Measurements from ENCODE around the gene DCXR. TPM values are rescaled to one million over a fixed set of nuclear protein-coding genes. Genes with fewer than 3 reads are reported as not detected.

The DCXR gene
- total and polyA plus RNA-seq, 2 donors (not counting 1 experiment from before 2014, with no cell fraction given), result 63.9 to 143 TPM

GRCh38 chr17:82050152-82050760 lies 12.8 kb upstream of the DCXR start:
- no peaks in the 10 kb centered on the region for H3K27me3 Mint-ChIP-seq
- POLR2A ChIA-PET, result interaction anchor here (0.8 kb wide), 1 partner anchor 16 kb away, joined by 3 read pairs; the partner anchor contains the start of gene DUS1L

DNA sequence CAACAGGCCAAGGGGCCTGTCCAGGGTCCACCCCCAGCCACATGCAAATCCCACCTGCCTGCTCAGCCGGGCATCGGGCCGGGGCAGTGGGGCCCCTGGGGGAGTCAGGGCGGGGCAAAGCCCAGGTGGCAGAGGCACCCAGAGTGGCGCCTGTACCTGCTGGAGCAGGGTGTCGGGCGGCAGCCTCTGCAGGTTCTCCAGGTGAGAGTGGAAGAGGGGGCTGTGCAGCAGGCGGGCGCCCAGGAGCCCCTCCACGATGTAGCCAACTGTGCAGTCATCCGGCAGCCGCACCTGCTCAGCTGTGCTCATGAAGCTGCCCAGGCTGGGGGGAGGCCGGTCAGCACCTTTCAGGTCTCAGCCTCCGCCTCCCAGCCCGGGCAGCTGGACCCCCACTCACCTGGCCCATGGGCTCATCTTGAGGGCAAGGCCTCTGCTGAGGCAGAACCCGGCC lies 12.0 kb upstream of the DCXR start:
- intact Hi-C loops (cut with micrococcal nuclease), result no loop called here
- H2AFZ ChIP-seq (ENCODE audit: insufficient read depth, low read depth, low read length, poor library complexity, severe bottlenecking), result no peak overlapping the region
- TF ChIP-seq, protein P1, sequence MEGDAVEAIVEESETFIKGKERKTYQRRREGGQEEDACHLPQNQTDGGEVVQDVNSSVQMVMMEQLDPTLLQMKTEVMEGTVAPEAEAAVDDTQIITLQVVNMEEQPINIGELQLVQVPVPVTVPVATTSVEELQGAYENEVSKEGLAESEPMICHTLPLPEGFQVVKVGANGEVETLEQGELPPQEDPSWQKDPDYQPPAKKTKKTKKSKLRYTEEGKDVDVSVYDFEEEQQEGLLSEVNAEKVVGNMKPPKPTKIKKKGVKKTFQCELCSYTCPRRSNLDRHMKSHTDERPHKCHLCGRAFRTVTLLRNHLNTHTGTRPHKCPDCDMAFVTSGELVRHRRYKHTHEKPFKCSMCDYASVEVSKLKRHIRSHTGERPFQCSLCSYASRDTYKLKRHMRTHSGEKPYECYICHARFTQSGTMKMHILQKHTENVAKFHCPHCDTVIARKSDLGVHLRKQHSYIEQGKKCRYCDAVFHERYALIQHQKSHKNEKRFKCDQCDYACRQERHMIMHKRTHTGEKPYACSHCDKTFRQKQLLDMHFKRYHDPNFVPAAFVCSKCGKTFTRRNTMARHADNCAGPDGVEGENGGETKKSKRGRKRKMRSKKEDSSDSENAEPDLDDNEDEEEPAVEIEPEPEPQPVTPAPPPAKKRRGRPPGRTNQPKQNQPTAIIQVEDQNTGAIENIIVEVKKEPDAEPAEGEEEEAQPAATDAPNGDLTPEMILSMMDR (IDR thresholded peaks at IDR 0.05), result no peak
- Mint-ChIP-seq H3K4me3 (peak overlapping the region; percentile 54), H3K27me3 (no peaks in the 10 kb centered on the region), H3K4me1 (peaks cover 14% of the 10 kb centered on the region), H3K27ac (no peak overlapping the region), H3K9me3 (ENCODE audit: insufficient read depth) (no peaks in the 10 kb centered on the region)
- H4K20me1 ChIP-seq (ENCODE audit: control insufficient read depth, insufficient read depth, low read length, poor library complexity, severe bottlenecking), result peaks cover 19% of the 10 kb centered on the region
- WGBS (ENCODE audit: insufficient coverage), result 89% methylated on average over 15 of the region's 16 CpGs
- H3K4me3 ChIP-seq (ENCODE audit: control extremely low read depth in 1 of 5, extremely low read depth in 1 of 5, insufficient read depth in 1 of 5, low read depth in 2 of 5, low read length in 4 of 5), result no peak overlapping the region
- H3K9me3 ChIP-seq (ENCODE audit: control extremely low read depth in 1 of 3, control insufficient read depth in 2 of 3, insufficient read depth in 1 of 3, low read length in 2 of 3), result no peaks in the 10 kb centered on the region
- no peak for DNase-seq
- H3K27me3 ChIP-seq (replicated peaks in 1 of 4; ENCODE audit: control extremely low read depth in 1 of 4, control insufficient read depth in 3 of 4, insufficient read depth in 4 of 4, low read length in 3 of 4), result no peaks in the 10 kb centered on the region
- peaks cover 20 to 34% of the 10 kb centered on the region in 2 donors for H3K4me1 ChIP-seq (ENCODE audit: control insufficient read depth in 2 of 2, insufficient read depth in 2 of 2, low read length in 2 of 2)
- ChIA-PET CTCF (interaction anchor here (1.0 to 1.7 kb wide), 2 partner anchors 12 to 19 kb away, joined by 3 to 6 read pairs; partner anchors contain the start of gene DCXR), POLR2A (interaction anchor here (0.8 kb wide), 1 partner anchor 16 kb away, joined by 3 read pairs; the partner anchor contains the start of gene DUS1L)
- no peak overlapping the region for H3K27ac ChIP-seq (ENCODE audit: low read length in 2 of 2)
- no peak overlapping the region for H3K4me2 ChIP-seq (replicated peaks; ENCODE audit: low read depth, low read length, poor library complexity, severe bottlenecking)
- no peak overlapping the region for H3K9ac ChIP-seq (ENCODE audit: low read length)
- H3K79me2 ChIP-seq (ENCODE audit: control insufficient read depth, insufficient read depth, low read length), result peaks cover 29% of the 10 kb centered on the region
- no peak for ATAC-seq (ENCODE audit: low read depth)
- H3K36me3 ChIP-seq (replicated peaks in 1 of 2; ENCODE audit: control extremely low read depth in 1 of 2, control insufficient read depth in 1 of 2, extremely low read depth in 1 of 2, insufficient read depth in 2 of 2, low read length in 1 of 2), result peaks cover 0 to 12% of the 10 kb centered on the region in 2 experiments

More at GRCh38 chr17:82050152-82050760, 12.8 kb upstream of the DCXR start:
- ATAC-seq (ENCODE audit: low read depth), result no peak
- Histone ChIP-seq H3K27me3 (replicated peaks in 1 of 4; ENCODE audit: control extremely low read depth in 1 of 4, control insufficient read depth in 3 of 4, insufficient read depth in 4 of 4, low read length in 3 of 4) (no peaks in the 10 kb centered on the region), H3K4me1 (ENCODE audit: control insufficient read depth in 2 of 2, insufficient read depth in 2 of 2, low read length in 2 of 2) (peaks cover 20 to 34% of the 10 kb centered on the region in 2 donors), H2AFZ (ENCODE audit: insufficient read depth, low read depth, low read length, poor library complexity, severe bottlenecking) (no peak overlapping the region), H3K79me2 (ENCODE audit: control insufficient read depth, insufficient read depth, low read length) (peaks cover 29% of the 10 kb centered on the region), H3K4me2 (replicated peaks; ENCODE audit: low read depth, low read length, poor library complexity, severe bottlenecking) (peak overlapping the region; percentile 90), H3K9ac (ENCODE audit: low read length) (no peak overlapping the region), H3K27ac (ENCODE audit: low read length in 2 of 2) (no peak overlapping the region), H3K9me3 (ENCODE audit: control extremely low read depth in 1 of 3, control insufficient read depth in 2 of 3, insufficient read depth in 1 of 3, low read length in 2 of 3) (no peaks in the 10 kb centered on the region), H3K36me3 (replicated peaks in 1 of 2; ENCODE audit: control extremely low read depth in 1 of 2, control insufficient read depth in 1 of 2, extremely low read depth in 1 of 2, insufficient read depth in 2 of 2, low read length in 1 of 2) (peaks cover 0 to 19% of the 10 kb centered on the region in 2 experiments), H3K4me3 (ENCODE audit: control extremely low read depth in 1 of 5, extremely low read depth in 1 of 5, insufficient read depth in 1 of 5, low read depth in 2 of 5, low read length in 4 of 5) (no peak overlapping the region), H4K20me1 (ENCODE audit: control insufficient read depth, insufficient read depth, low read length, poor library complexity, severe bottlenecking) (peaks cover 19% of the 10 kb centered on the region)
- TF ChIP-seq, protein P1 (IDR thresholded peaks at IDR 0.05), result no peak
- TF ChIP-seq EZH2 (IDR thresholded peaks at IDR 0.05; ENCODE audit: borderline replicate concordance, insufficient read depth, low read depth, low read length, poor library complexity, severe bottlenecking), result no peak
- H3K4me1 Mint-ChIP-seq, result peaks cover 14% of the 10 kb centered on the region
- CTCF ChIA-PET, result interaction anchor here (1.0 to 1.7 kb wide), 2 partner anchors 12 to 20 kb away, joined by 3 to 6 read pairs; partner anchors contain the start of gene DCXR
- no peak for DNase-seq
- no peaks in the 10 kb centered on the region for H3K9me3 Mint-ChIP-seq (ENCODE audit: insufficient read depth)
- H3K27ac Mint-ChIP-seq, result peak overlapping the region; percentile 86
- WGBS (ENCODE audit: insufficient coverage), result 95% methylated on average over 28 of the region's 28 CpGs
- intact Hi-C loops (cut with micrococcal nuclease), result loop anchor here (2.0 kb wide), 1 partner anchor 27 kb away; the partner anchor contains the start of genes CENPX and LRRC45
- H3K4me3 Mint-ChIP-seq, result peak overlapping the region; percentile 84

Data from B cell (primary cell).